Sigmoid colon (tissue), 7 donors: ENCODE data around the gene BDKRB1. TPM values are rescaled to one million over a fixed set of nuclear protein-coding genes. Genes with fewer than 3 reads are reported as not detected.

Experiments
- DNase-seq: peaks from one replicate; pipeline ENCODE4 v3.0.0-alpha.2; 2019
- H3K27ac ChIP-seq, 4 donors: fragments of 200-600 bp; sonication (generic); one replicate each; pipeline ENCODE4 v1.5.1; 2016 to 2019; ENCODE audit warnings: mild to moderate bottlenecking in 1 of 4
- H3K27me3 ChIP-seq, 3 donors: fragments of 200-600 bp; sonication (generic); one replicate each; pipeline ENCODE4 v1.5.1; 2019; ENCODE audit warnings: mild to moderate bottlenecking in 1 of 3
- H3K36me3 ChIP-seq, 4 donors: fragments of 200-600 bp; sonication (generic); one replicate each; pipeline ENCODE4 v1.5.1; 2016 to 2019
- H3K4me1 ChIP-seq, 4 donors: fragments of 200-600 bp; sonication (generic); one replicate each; pipeline ENCODE4 v1.5.1; 2017 to 2019
- H3K4me3 ChIP-seq, 4 donors: fragments of 200-600 bp; sonication (generic); one replicate each; pipeline ENCODE4 v1.5.1; 2017 to 2019; ENCODE audit warnings: mild to moderate bottlenecking in 2 of 4, moderate library complexity in 1 of 4
- H3K9me3 ChIP-seq, 4 donors: fragments of 200-600 bp in 3 of 4; sonication (generic) in 3 of 4; one replicate each; pipeline versions ENCODE4 v1.5.1 to v1.6.1; 2013 to 2019
- EP300 ChIP-seq, 4 donors: sonication (generic); formaldehyde crosslinking; IDR thresholded peaks; one replicate each; pipeline ENCODE4 v1.6.1; 2017; ENCODE audit warnings: antibody characterized with exemption in 4 of 4
- POLR2A ChIP-seq, 2 donors: fragments of 450-650 bp; IDR thresholded peaks; one replicate each; pipeline ENCODE4 v1.6.1; 2016; ENCODE audit warnings: antibody characterized with exemption in 2 of 2, mild to moderate bottlenecking in 2 of 2, moderate library complexity in 2 of 2
- POLR2AphosphoS5 ChIP-seq, 4 donors: sonication (generic); formaldehyde crosslinking; IDR thresholded peaks; one replicate each; pipeline ENCODE4 v1.6.1; 2017; ENCODE audit warnings: antibody characterized with exemption in 4 of 4
- WGBS, 2 donors: extraction: QIAGEN DNeasy Blood & Tissue Kit; methylation state at CpG; one replicate each; pipeline ENCODE4 v1.1.7; 2013; 5-methylcytosine and 5-hydroxymethylcytosine counted together
- intact Hi-C: fragments of 100-400 bp; cut with DNase I; formaldehyde crosslinking; loops from one replicate; pipeline ENCODE4 v1.15.1; 2023
- polyA plus RNA-seq, 3 donors: library from polyadenylated mRNA; stranded (reverse); fragments of 200-250 nt; gene quantifications; one replicate each; pipeline ENCODE4 v1.2.3, GENCODE V29; 2013
- total RNA-seq, 4 donors: library from RNA; depleted of rRNA; stranded (reverse); fragments of >200 nt; gene quantifications; one replicate each; pipeline ENCODE4 v1.1.0, GENCODE V29; 2016
- TF ChIP-seq, protein P1 (sequence below), 4 experiments: fragments of 450-650 bp in 3 of 4; fragments of 200-600 bp in 1 of 4; IDR thresholded peaks; one replicate each; pipeline ENCODE4 v1.5.1; 2016 to 2019; ENCODE audit warnings: antibody characterized with exemption in 4 of 4, mild to moderate bottlenecking in 3 of 4, moderate library complexity in 2 of 4
- donor health status: healthy with polysubstance abuse.
- donor health status: Bipolar disorder and iron deficiency.
- donor health status: healthy.

The BDKRB1 gene
- total RNA-seq, result 1 to 10 TPM in 2 of 4 donors, under 1 TPM in 2; 0.33 to 2.9 (median 0.73) TPM
- polyA plus RNA-seq, result 1 to 10 TPM; 2.4 to 4.9 (median 4.2) TPM

DNA sequence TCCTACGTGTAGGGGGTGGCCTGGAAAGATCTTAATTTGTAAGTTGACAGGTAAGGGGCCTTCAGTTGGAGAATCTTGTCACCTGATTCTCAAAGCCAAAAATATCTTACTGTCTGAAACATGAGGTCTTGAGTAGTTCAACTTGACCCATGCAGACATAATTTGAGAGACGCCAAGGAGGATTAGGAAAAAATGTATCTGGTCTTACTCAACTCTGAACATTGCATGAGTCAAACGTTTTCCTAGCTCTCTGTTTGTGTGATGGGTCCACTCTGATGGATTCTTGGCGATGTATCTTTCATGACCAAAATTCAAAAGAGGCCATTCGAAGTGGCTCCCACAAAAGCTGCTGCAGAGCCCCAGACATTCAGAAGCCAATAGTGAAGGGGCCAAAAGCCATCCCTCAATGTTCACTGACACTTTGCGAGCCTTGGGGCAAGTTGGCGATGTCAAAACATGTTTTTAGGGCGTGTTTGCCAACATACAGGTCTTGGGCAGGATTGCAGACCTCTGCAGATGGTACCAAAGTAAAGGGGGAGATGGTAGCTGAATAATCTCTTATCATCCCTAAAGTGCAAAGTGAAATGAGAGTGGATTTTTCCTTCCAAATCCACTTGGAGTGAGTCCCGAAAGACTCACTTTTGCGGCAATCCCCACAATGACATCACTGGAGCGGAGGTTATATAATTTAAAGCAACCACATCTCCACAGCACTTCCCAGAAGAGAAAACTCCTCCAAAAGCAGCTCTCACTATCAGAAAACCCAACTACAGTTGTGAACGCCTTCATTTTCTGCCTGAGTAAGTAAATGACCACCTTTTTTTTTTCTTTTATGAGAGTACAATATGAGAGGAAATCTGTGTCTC lies at the start of gene BDKRB1:
TSS of gene BDKRB1 (plus strand) at position 710 of the 866 bp plus-strand sequence. CDS start 7,473 bp downstream, outside the sequence.
- Histone ChIP-seq H3K27me3 (no peaks in the 10 kb centered on the region), H3K27ac (peak within 1 kb of the TSS; percentile 79 to 90 (median 84)), H3K9me3 (no peaks in the 10 kb centered on the region), H3K4me1 (peaks cover 0 to 49% (median 43%) of the 10 kb centered on the region in 4 donors), H3K36me3 (no peaks in the 10 kb centered on the region), H3K4me3 (no peak within 1 kb of the TSS)
- TF ChIP-seq EP300 (IDR thresholded peaks at IDR 0.05) (peak in 3 of 4 donors; percentile 69 to 91 (median 88)), POLR2AphosphoS5 (IDR thresholded peaks at IDR 0.05) (peak; percentile 74 to 95 (median 93)), POLR2A (IDR thresholded peaks at IDR 0.05) (no peak)
- TF ChIP-seq, protein P1, sequence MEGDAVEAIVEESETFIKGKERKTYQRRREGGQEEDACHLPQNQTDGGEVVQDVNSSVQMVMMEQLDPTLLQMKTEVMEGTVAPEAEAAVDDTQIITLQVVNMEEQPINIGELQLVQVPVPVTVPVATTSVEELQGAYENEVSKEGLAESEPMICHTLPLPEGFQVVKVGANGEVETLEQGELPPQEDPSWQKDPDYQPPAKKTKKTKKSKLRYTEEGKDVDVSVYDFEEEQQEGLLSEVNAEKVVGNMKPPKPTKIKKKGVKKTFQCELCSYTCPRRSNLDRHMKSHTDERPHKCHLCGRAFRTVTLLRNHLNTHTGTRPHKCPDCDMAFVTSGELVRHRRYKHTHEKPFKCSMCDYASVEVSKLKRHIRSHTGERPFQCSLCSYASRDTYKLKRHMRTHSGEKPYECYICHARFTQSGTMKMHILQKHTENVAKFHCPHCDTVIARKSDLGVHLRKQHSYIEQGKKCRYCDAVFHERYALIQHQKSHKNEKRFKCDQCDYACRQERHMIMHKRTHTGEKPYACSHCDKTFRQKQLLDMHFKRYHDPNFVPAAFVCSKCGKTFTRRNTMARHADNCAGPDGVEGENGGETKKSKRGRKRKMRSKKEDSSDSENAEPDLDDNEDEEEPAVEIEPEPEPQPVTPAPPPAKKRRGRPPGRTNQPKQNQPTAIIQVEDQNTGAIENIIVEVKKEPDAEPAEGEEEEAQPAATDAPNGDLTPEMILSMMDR (IDR thresholded peaks at IDR 0.05), result no peak
- intact Hi-C loops, result loop anchor here (1.0 to 2.0 kb wide), 2 partner anchors 51 to 150 kb away; partner anchors contain the start of gene BDKRB2
- DNase-seq, result no peak
- 62 to 65% methylated on average over 12 of the region's 12 CpGs for WGBS, 2 donors

DNA sequence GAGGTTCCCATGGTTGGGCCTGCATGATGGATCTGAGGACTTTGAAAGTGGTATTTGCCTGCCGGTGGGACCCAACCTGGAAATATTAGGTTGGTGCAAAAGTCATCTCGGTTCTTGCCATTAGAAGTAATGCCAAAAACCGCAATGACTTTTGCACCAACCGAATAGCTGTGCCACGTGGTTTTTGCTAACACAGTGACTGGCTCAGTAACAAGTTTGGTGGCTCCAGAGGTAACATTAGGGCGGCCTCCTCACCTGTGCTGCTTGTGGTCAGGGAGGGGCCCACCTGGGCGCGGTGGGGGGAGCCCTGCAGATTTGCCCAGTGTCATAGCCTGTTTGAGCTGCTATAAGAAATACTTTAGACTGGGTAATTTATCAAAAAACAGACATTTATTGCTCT lies 49.5 kb upstream of the BDKRB1 start:
- no peaks in the 10 kb centered on the region for H3K9me3 ChIP-seq
- H3K27me3 ChIP-seq, result no peaks in the 10 kb centered on the region
- TF ChIP-seq EP300 (IDR thresholded peaks at IDR 0.05) (no peak), POLR2A (IDR thresholded peaks at IDR 0.05) (no peak), POLR2AphosphoS5 (IDR thresholded peaks at IDR 0.05) (no peak)
- TF ChIP-seq, protein P1 (IDR thresholded peaks at IDR 0.05), result no peak
- WGBS, 2 donors, result 10 to 51% methylated on average over 8 of the region's 8 CpGs
- intact Hi-C loops, result no loop called here
- peaks cover 0 to 34% (median 30%) of the 10 kb centered on the region in 4 donors for H3K4me1 ChIP-seq
- peak overlapping the region; percentile 77 to 84 (median 83) for H3K27ac ChIP-seq
- H3K4me3 ChIP-seq, result peak overlapping the region in 2 of 4 donors; percentile 55 to 59
- no peak for DNase-seq
- no peaks in the 10 kb centered on the region for H3K36me3 ChIP-seq

DNA sequence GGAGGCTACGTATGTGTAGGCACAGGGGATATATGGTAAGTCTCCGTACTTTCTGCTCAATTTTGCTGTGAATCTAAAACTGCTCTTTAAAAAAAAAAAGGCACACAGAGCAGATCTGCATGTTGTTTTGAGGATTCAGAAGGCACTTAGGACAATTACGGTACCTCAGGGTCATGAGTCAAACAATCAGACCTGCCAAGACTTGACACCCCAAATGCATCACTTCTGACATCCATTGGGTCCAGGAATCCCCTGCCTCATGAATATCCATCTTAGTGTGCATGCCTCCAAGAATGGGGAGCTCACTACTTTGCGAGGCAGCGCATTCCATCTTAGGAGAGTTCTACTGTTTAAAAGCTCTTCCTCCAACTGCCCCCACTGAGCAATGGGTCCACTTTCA lies 48.3 kb upstream of the BDKRB1 start:
- DNase-seq, result no peak
- TF ChIP-seq, protein P1 (IDR thresholded peaks at IDR 0.05), result no peak
- TF ChIP-seq EP300 (IDR thresholded peaks at IDR 0.05) (no peak), POLR2AphosphoS5 (IDR thresholded peaks at IDR 0.05) (no peak), POLR2A (IDR thresholded peaks at IDR 0.05) (no peak)
- H3K9me3 ChIP-seq, result peaks cover 0 to 11% (median 0%) of the 10 kb centered on the region in 4 donors
- intact Hi-C loops, result no loop called here
- H3K4me1 ChIP-seq, result peaks cover 0 to 34% (median 30%) of the 10 kb centered on the region in 4 donors
- no peak overlapping the region for H3K27ac ChIP-seq
- no peaks in the 10 kb centered on the region for H3K27me3 ChIP-seq
- H3K4me3 ChIP-seq, result no peak overlapping the region
- H3K36me3 ChIP-seq, result no peaks in the 10 kb centered on the region
- 91 to 92% methylated on average over 5 of the region's 5 CpGs for WGBS, 2 donors

DNA sequence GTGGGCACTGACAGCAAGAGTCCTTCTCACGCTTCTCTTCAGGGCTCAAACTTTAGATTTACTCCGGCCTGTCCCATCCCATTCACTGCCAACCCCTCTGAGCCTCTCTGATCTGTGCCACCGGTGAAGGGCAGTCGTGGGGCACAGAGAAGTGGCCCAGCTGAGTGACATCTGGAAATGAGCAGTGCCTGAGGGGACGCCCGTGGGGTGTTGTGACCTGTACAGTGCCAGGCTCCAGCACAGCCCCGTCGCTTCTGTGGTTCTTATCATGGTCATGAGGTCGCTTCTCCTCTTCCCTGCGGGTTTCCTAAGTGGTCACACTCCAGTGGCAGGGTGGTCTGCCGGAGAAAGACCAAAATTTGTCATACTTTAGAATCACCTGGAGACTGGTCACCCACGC lies 47.3 kb upstream of the BDKRB1 start:
- intact Hi-C loops, result no loop called here
- peaks cover 0 to 34% (median 31%) of the 10 kb centered on the region in 4 donors for H3K4me1 ChIP-seq
- peaks cover 0 to 11% (median 0%) of the 10 kb centered on the region in 4 donors for H3K9me3 ChIP-seq
- no peak overlapping the region for H3K27ac ChIP-seq
- no peak for DNase-seq
- no peak overlapping the region for H3K4me3 ChIP-seq
- no peak for TF ChIP-seq POLR2AphosphoS5 (IDR thresholded peaks at IDR 0.05)
- TF ChIP-seq, protein P1 (IDR thresholded peaks at IDR 0.05), result no peak
- no peak for TF ChIP-seq POLR2A (IDR thresholded peaks at IDR 0.05)
- TF ChIP-seq EP300 (IDR thresholded peaks at IDR 0.05), result no peak
- WGBS, 2 donors, result 87% methylated on average over 12 of the region's 12 CpGs
- H3K27me3 ChIP-seq, result no peaks in the 10 kb centered on the region
- no peaks in the 10 kb centered on the region for H3K36me3 ChIP-seq
